Mammary epithelial cell (primary cell): ENCODE results near the gene PLA2R1.

Experiments used
- EZH2 ChIP-seq: IDR thresholded peaks from 2 replicates; pipeline ENCODE4 v1.6.1; 2012; ENCODE audit warnings: low read length, inconsistent platforms, borderline replicate concordance
- TF ChIP-seq, protein P1 (sequence below), 2 donors: IDR thresholded peaks in 1 of 2; conservative IDR thresholded peaks in 1 of 2; 2 replicates each; pipeline ENCODE4 v1.5.1; 2011 to 2012; ENCODE audit warnings: inconsistent platforms in 2 of 2, low read length in 2 of 2, mild to moderate bottlenecking in 2 of 2, control low read depth in 1 of 2, low read depth in 1 of 2; ENCODE audit not compliant: insufficient read depth in 1 of 2; ENCODE audit errors: extremely low read depth in 1 of 2

DNA sequence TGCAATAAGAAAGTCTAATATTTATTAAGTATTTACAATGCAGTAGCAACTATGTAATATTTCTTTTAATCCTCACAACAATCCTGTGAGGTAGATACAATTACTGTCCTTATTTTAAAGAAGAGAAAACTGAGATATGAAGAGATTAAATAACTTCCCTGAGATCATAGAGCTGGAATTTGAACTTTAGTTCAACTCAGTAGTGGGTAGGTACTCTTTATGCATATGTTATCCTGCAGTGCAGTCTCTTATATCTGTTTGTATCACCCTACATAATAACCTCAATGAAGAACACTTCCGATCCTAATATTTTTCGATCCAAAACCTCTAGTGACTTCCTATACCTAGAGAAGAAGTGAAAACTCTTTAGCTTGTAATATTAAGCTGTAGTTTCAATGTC is 64.2 kb downstream of the PLA2R1 start:
- TF ChIP-seq, protein P1, sequence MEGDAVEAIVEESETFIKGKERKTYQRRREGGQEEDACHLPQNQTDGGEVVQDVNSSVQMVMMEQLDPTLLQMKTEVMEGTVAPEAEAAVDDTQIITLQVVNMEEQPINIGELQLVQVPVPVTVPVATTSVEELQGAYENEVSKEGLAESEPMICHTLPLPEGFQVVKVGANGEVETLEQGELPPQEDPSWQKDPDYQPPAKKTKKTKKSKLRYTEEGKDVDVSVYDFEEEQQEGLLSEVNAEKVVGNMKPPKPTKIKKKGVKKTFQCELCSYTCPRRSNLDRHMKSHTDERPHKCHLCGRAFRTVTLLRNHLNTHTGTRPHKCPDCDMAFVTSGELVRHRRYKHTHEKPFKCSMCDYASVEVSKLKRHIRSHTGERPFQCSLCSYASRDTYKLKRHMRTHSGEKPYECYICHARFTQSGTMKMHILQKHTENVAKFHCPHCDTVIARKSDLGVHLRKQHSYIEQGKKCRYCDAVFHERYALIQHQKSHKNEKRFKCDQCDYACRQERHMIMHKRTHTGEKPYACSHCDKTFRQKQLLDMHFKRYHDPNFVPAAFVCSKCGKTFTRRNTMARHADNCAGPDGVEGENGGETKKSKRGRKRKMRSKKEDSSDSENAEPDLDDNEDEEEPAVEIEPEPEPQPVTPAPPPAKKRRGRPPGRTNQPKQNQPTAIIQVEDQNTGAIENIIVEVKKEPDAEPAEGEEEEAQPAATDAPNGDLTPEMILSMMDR (conservative IDR thresholded peaks at IDR 0.05 in 1 of 2, IDR thresholded peaks at IDR 0.05 in 1 of 2; ENCODE audit: extremely low read depth in 1 of 2, insufficient read depth in 1 of 2, low read depth in 1 of 2, low read length in 2 of 2) = no peak
- TF ChIP-seq EZH2 = no peak
